NB4 (cell line): Measurements from ENCODE around the gene ZMYND8.
"Not testable (repeated sequence)": the region's sequence is repeated elsewhere in the genome, so short reads cannot be mapped to it uniquely, and the experiment has no call there.

Experiments
- DNase-seq: peaks from one replicate; pipeline ENCODE4 v3.0.0; 2010; ENCODE audit warnings: low read depth
- H3K4me3 ChIP-seq: one replicate; pipeline ENCODE4 v1.5.1; 2011; ENCODE audit warnings: mild to moderate bottlenecking, low read depth, low read length, moderate library complexity
- MAX ChIP-seq: IDR thresholded peaks from 2 replicates; pipeline ENCODE4 v1.6.1; 2011; ENCODE audit warnings: low read depth, low read length
- MYC ChIP-seq: IDR thresholded peaks from 2 replicates; pipeline ENCODE4 v1.6.1; 2011; ENCODE audit warnings: low read depth, low read length
- POLR2A ChIP-seq: IDR thresholded peaks from 2 replicates; pipeline ENCODE4 v1.6.1; 2011; ENCODE audit warnings: mild to moderate bottlenecking; ENCODE audit not compliant: insufficient read length; ENCODE audit errors: extremely low read depth
- TF ChIP-seq, protein P1 (sequence below): IDR thresholded peaks from one replicate; pipeline ENCODE4 v1.5.1; 2012; ENCODE audit warnings: low read depth, low read length

Gene ZMYND8

DNA sequence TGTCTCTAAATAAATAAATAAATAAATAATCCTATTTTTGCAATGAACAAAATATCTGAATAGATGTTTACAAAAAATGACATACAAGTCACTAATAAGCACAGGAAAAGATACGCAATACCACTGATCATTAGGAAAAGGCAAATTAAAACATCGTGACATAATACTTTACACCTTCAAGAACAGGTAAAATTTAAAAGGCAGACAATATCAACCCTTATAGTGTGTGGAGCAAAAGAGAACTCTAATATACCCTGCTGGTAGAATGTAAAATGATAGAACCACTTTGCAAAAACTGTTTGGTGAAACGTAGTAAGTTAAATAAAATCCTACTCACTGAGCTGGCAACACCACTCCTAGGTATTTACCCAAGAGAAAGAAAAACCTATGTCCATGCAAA is 67.4 kb downstream of the ZMYND8 start:
- H3K4me3 ChIP-seq: no peak overlapping the region
- DNase-seq: no peak
- TF ChIP-seq, protein P1, sequence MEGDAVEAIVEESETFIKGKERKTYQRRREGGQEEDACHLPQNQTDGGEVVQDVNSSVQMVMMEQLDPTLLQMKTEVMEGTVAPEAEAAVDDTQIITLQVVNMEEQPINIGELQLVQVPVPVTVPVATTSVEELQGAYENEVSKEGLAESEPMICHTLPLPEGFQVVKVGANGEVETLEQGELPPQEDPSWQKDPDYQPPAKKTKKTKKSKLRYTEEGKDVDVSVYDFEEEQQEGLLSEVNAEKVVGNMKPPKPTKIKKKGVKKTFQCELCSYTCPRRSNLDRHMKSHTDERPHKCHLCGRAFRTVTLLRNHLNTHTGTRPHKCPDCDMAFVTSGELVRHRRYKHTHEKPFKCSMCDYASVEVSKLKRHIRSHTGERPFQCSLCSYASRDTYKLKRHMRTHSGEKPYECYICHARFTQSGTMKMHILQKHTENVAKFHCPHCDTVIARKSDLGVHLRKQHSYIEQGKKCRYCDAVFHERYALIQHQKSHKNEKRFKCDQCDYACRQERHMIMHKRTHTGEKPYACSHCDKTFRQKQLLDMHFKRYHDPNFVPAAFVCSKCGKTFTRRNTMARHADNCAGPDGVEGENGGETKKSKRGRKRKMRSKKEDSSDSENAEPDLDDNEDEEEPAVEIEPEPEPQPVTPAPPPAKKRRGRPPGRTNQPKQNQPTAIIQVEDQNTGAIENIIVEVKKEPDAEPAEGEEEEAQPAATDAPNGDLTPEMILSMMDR: no peak
- no peak for TF ChIP-seq POLR2A

- not testable (repeated sequence) for DNase-seq
Measured at GRCh38 chr20:47288530-47288929, 68.0 kb downstream of the ZMYND8 start.

DNA sequence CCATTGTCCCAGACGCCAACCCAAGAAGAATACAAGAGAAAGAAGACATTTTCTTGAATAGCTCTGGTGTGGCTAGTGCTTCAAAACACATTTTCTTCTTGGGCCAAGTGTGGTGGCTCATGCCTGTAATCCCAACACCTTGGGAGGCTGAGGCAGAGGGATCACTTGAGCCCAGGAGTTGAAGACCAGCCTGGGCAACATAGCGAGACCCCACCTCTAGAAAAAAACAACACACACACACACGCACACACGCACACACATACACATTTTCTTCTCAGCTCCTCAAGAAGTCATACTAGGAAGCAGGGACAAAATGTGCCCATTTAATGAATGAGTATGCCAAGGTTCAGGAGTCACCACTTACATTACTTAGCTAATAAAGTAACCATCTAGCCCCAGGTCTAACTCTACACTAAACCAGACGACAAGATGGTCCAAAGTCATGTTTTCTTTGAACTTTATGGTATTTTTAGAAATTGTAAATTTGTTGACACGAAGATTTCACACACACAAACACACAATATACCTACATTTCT is 68.8 kb downstream of the ZMYND8 start:
- TF ChIP-seq POLR2A: no peak
- TF ChIP-seq MYC: no peak
- TF ChIP-seq, protein P1: no peak
- no peak for TF ChIP-seq MAX
- DNase-seq: no peak
- H3K4me3 ChIP-seq: no peak overlapping the region

More at GRCh38 chr20:47288530-47288929, 68.0 kb downstream of the ZMYND8 start:
- H3K4me3 ChIP-seq: not testable (repeated sequence)

DNA sequence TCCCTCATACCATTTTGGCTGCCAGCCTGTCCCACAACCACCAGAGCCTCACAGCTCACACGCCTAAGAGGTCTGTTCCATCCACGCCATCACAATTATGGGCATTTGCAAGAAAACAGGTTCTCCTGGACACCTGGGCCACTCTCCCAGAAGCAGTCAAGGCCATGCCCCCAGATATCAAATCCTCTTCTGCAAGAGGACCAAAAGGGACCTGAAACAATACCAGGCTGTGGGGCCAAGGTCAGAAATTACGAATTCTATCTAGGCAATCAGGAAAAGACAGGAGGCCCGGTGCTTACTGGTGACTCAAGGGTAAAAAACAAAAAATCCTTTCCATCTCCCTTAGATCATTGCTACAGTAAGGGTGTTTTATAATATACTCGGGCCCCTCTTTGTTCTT is 69.8 kb downstream of the ZMYND8 start:
- TF ChIP-seq, protein P1: no peak
- TF ChIP-seq MAX (no peak), POLR2A (no peak), MYC (no peak)
- no peak overlapping the region for H3K4me3 ChIP-seq
- DNase-seq: no peak

GRCh38 chr20:47285189-47285588 is 71.3 kb downstream of the ZMYND8 start:
- H3K4me3 ChIP-seq: no peak overlapping the region
- TF ChIP-seq MAX (no peak), MYC (no peak), POLR2A (no peak)
- TF ChIP-seq, protein P1: no peak
- DNase-seq: no peak

- no peak for DNase-seq
- no peak overlapping the region for H3K4me3 ChIP-seq
- TF ChIP-seq POLR2A: no peak
- TF ChIP-seq, protein P1: no peak
- no peak for TF ChIP-seq MYC
- TF ChIP-seq MAX: no peak
Measured at GRCh38 chr20:47284373-47284772, 72.1 kb downstream of the ZMYND8 start.
